Choroid plexus epithelial cell (primary cell): ENCODE results near the gene GLYATL2.

Experiments
- DNase-seq: peaks from one replicate; pipeline ENCODE4 v3.0.0-alpha.2; 2010; ENCODE audit warnings: low read depth
- H3K4me3 ChIP-seq: 2 replicates; pipeline ENCODE4 v1.5.1; 2011; ENCODE audit warnings: low read depth, mild to moderate bottlenecking, control low read depth, low read length, moderate library complexity
- CTCF ChIP-seq: conservative IDR thresholded peaks from 2 replicates; pipeline ENCODE4 v1.5.1; 2011; ENCODE audit warnings: low read depth, mild to moderate bottlenecking, control low read depth, inconsistent platforms, low read length, moderate library complexity

Gene GLYATL2

DNA sequence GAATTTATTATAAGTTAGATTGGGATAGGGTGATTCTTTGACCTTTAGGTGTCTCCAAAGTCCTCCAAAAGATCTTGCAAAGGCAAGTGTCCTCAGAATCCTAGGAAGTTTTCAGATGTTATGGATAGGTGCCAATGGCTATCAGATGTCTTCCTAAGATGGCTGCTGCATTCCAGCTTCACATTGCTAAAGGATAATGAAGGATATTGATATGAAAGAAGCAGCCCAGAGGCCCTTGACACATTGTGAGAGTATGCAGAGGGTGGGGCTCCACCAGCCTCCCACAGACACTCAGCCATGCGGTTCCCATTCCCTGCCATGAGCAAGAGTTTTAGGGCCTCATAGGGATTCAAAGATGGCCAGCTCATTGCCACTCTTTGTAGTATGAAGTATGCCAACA, 22.3 kb upstream of the GLYATL2 start:
- no peak overlapping the region for H3K4me3 ChIP-seq
- DNase-seq = no peak
- no peak for TF ChIP-seq CTCF

DNA sequence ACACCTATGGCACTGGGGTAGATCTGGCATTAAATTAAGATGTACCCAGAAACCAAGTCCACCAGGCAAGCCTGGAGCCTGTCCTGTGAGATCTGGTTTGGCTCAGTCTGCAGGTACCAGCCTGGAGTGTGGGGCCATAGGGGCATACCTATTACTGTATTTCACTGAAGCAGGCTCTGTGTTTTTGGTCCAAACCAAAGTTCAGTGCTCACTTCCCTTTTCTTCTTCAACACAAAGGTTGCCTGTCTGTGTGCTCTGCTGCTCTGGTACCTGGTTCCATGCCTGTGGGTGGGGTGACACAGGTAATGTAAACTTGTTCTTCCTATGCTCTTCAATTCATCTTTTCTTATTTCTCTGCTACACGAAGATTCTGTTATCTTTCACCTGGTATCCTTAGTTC, 19.8 kb upstream of the GLYATL2 start:
- no peak for TF ChIP-seq CTCF
- H3K4me3 ChIP-seq = no peak overlapping the region
- no peak for DNase-seq

- TF ChIP-seq CTCF = no peak
- no peak for DNase-seq
- H3K4me3 ChIP-seq = no peak overlapping the region
Measured at GRCh38 chr11:58863697-58864096, 19.2 kb upstream of the GLYATL2 start.

- DNase-seq = no peak
- H3K4me3 ChIP-seq = no peak overlapping the region
- TF ChIP-seq CTCF = no peak
Measured at GRCh38 chr11:58861533-58861932, 17.0 kb upstream of the GLYATL2 start.

DNA sequence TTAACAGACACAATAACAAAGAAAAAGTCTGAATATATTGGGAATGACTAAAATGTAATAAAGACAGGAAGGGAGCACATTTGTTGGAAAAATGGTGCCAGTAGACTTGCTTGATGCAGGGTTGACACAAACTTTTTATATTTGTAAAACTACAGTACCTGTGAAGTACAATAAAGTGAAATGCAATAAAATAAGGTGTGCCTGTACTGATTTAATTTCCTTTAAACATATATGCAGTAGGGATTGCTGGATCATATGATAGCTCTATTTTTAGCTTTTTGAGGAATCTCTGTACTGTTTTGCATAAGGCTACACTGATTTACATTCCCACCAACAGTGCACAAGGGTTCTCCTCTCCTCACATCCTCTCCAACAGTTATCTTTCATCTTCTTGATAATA, 12.3 kb upstream of the GLYATL2 start:
- no peak for TF ChIP-seq CTCF
- DNase-seq = no peak
- no peak overlapping the region for H3K4me3 ChIP-seq

- TF ChIP-seq CTCF = no peak
- no peak for DNase-seq
Measured at GRCh38 chr11:58845386-58845785, 882 bp upstream of the GLYATL2 start.

GRCh38 chr11:58837707-58838388, 6.7 kb downstream of the GLYATL2 start:
- DNase-seq = no peak
- TF ChIP-seq CTCF = no peak
- no peak overlapping the region for H3K4me3 ChIP-seq

More at GRCh38 chr11:58845386-58845785, 882 bp upstream of the GLYATL2 start:
- no peak overlapping the region for H3K4me3 ChIP-seq
